Osteoblast (primary cell): Measurements from ENCODE around the gene PTPRE. TPM values are rescaled to one million over a fixed set of nuclear protein-coding genes. Genes with fewer than 3 reads are reported as not detected.

Source experiments
- DNase-seq: peaks from one replicate; pipeline ENCODE4 v3.0.0; 2011; ENCODE audit warnings: low spot score, mixed read lengths; ENCODE audit not compliant: insufficient read length; ENCODE audit errors: missing footprints
- H2AFZ ChIP-seq: 2 replicates; pipeline ENCODE4 v1.6.0; 2011; ENCODE audit warnings: mild to moderate bottlenecking, low read length
- H3K27ac ChIP-seq: 2 replicates; pipeline ENCODE4 v1.5.1; 2011; ENCODE audit warnings: mild to moderate bottlenecking, low read depth, low read length, moderate library complexity
- H3K27me3 ChIP-seq: 2 replicates; pipeline ENCODE4 v1.6.0; 2012; ENCODE audit warnings: mild to moderate bottlenecking, control low read depth, inconsistent platforms, low read length, moderate library complexity; ENCODE audit not compliant: insufficient read depth
- H3K36me3 ChIP-seq: 2 replicates; pipeline ENCODE4 v1.5.1; 2011; ENCODE audit warnings: mild to moderate bottlenecking, low read length, control low read depth, moderate library complexity; ENCODE audit not compliant: insufficient read depth
- H3K4me1 ChIP-seq: 2 replicates; pipeline ENCODE4 v1.5.1; 2011; ENCODE audit warnings: mild to moderate bottlenecking, low read length, control low read depth, moderate library complexity; ENCODE audit not compliant: insufficient read depth
- H3K4me2 ChIP-seq: 2 replicates; pipeline ENCODE4 v1.6.0; 2011; ENCODE audit warnings: mild to moderate bottlenecking, low read length; ENCODE audit not compliant: insufficient read depth
- H3K4me3 ChIP-seq: fragments of 200-600 bp; sonication (generic); 3 replicates; pipeline ENCODE4 v1.5.1; 2012; ENCODE audit warnings: mild to moderate bottlenecking, low read length, inconsistent platforms; ENCODE audit not compliant: insufficient read depth
- H3K79me2 ChIP-seq: 2 replicates; pipeline ENCODE4 v1.6.0; 2012; ENCODE audit warnings: mild to moderate bottlenecking, low read length, control low read depth, inconsistent platforms; ENCODE audit not compliant: insufficient read depth
- H3K9me3 ChIP-seq: 2 replicates; pipeline ENCODE4 v1.5.1; 2011; ENCODE audit warnings: low read depth, low read length, control low read depth
- H4K20me1 ChIP-seq: 2 replicates; pipeline ENCODE4 v1.6.0; 2012; ENCODE audit warnings: mild to moderate bottlenecking, low read length, control low read depth; ENCODE audit not compliant: insufficient read depth
- total RNA-seq: library from RNA; depleted of rRNA; stranded (reverse); fragments of >200 nt; gene quantifications from 2 replicates; pipeline ENCODE4 v1.2.3, GENCODE V29; 2012
- TF ChIP-seq, protein P1 (sequence below): IDR thresholded peaks from 2 replicates; pipeline ENCODE4 v1.5.1; 2011; ENCODE audit warnings: mild to moderate bottlenecking, low read depth, low read length, moderate library complexity; ENCODE audit errors: extremely low read depth

Gene PTPRE
- total RNA-seq, 1 donor = 9.0 TPM

DNA sequence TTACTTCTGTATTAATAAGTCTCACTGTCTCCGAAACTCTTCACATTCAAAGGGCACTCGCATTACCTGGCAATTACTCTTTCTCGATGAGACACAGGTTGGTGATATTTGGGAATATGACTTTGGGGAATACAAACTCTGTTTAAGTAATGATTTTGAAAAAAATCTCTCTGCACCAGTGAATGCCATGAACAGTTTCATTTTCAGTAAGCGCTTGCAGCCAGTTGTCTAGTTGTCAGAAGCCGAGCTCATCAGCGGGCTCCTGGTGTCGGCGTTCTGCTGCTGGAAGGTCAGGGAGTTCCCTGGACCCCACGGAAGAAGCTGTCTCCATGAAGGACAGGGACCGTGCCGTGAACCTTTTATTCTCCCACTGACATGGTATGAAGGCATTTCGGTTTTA lies 57.7 kb downstream of the PTPRE start:
- Histone ChIP-seq H3K4me3 (no peak overlapping the region), H3K36me3 (no peaks in the 10 kb centered on the region), H3K4me1 (no peaks in the 10 kb centered on the region), H3K4me2 (no peak overlapping the region), H3K27me3 (no peaks in the 10 kb centered on the region), H4K20me1 (no peaks in the 10 kb centered on the region), H2AFZ (no peak overlapping the region), H3K27ac (no peak overlapping the region), H3K9me3 (no peaks in the 10 kb centered on the region), H3K79me2 (no peaks in the 10 kb centered on the region)
- no peak for DNase-seq
- TF ChIP-seq, protein P1, sequence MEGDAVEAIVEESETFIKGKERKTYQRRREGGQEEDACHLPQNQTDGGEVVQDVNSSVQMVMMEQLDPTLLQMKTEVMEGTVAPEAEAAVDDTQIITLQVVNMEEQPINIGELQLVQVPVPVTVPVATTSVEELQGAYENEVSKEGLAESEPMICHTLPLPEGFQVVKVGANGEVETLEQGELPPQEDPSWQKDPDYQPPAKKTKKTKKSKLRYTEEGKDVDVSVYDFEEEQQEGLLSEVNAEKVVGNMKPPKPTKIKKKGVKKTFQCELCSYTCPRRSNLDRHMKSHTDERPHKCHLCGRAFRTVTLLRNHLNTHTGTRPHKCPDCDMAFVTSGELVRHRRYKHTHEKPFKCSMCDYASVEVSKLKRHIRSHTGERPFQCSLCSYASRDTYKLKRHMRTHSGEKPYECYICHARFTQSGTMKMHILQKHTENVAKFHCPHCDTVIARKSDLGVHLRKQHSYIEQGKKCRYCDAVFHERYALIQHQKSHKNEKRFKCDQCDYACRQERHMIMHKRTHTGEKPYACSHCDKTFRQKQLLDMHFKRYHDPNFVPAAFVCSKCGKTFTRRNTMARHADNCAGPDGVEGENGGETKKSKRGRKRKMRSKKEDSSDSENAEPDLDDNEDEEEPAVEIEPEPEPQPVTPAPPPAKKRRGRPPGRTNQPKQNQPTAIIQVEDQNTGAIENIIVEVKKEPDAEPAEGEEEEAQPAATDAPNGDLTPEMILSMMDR = no peak

DNA sequence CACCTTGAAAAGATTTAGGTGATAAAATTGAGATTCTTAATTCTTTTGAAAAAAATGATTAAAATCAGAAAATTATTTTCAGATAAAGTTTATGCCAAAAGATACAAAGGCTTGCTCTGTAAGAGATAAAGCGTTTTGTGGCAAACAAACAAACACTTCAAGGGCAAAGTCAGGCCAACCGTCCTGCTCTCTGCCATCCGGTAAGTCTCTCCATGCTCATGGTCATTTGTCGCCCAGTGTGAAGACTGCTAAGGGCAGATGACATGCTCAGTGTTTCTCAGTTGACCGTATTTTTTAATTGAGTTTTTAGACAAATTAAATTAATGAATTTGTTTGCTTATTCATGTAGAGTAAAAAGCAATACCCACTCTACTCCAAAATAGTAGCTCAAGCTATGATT lies 60.0 kb downstream of the PTPRE start:
- no peak overlapping the region for H2AFZ ChIP-seq
- DNase-seq = no peak
- H3K27me3 ChIP-seq = no peaks in the 10 kb centered on the region
- H3K4me1 ChIP-seq = no peaks in the 10 kb centered on the region
- no peaks in the 10 kb centered on the region for H3K9me3 ChIP-seq
- H3K27ac ChIP-seq = no peak overlapping the region
- H3K79me2 ChIP-seq = no peaks in the 10 kb centered on the region
- no peaks in the 10 kb centered on the region for H4K20me1 ChIP-seq
- H3K36me3 ChIP-seq = no peaks in the 10 kb centered on the region
- TF ChIP-seq, protein P1 = no peak
- no peak overlapping the region for H3K4me2 ChIP-seq
- no peak overlapping the region for H3K4me3 ChIP-seq

DNA sequence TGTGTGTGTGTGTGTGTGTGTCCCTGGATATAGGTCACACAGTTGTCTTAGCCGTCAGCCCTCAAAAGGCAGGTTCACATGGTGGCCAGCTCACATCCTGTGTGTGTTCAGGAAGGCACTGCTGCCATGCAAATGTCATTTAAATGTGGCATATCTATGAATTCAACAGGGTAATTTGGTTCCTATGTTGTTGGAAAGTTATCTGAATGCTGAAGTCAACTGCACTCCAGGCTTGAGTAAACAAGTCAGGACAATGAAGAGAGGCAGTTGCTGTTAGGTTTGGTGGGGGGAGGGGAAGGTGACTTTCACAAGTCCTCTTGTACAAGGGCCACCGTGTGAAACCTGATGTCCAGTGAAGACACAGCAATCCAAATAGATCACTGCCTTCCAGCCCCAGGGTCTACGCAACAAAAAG lies 61.1 kb downstream of the PTPRE start:
- Histone ChIP-seq H3K27ac (no peak overlapping the region), H3K4me2 (no peak overlapping the region), H3K9me3 (no peaks in the 10 kb centered on the region), H3K4me1 (no peaks in the 10 kb centered on the region), H3K27me3 (no peaks in the 10 kb centered on the region), H3K4me3 (no peak overlapping the region), H3K36me3 (no peaks in the 10 kb centered on the region), H4K20me1 (no peaks in the 10 kb centered on the region), H2AFZ (no peak overlapping the region), H3K79me2 (no peaks in the 10 kb centered on the region)
- TF ChIP-seq, protein P1 = no peak
- DNase-seq = no peak

DNA sequence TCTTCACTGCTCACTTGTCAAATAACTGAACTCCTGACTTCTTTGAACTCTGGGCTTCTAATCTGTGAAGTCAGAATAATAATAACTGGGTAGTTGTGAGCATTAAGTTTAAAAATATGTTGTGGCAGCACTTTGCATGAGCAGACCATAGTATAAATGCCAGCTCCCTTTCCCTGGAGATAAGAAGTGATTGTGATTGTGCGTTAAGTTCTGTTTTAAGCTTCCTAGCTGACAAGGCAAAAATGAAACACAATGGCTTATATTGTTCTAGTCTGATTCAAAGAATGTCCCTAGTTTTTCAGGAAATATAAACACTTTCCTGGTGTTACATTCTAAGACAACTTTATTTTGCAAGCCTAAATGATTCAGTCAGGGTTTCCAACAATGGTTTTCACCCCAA lies 61.8 kb downstream of the PTPRE start:
- Histone ChIP-seq H3K27ac (no peak overlapping the region), H3K4me2 (no peak overlapping the region), H4K20me1 (no peaks in the 10 kb centered on the region), H3K4me3 (no peak overlapping the region), H3K4me1 (no peaks in the 10 kb centered on the region), H3K9me3 (no peaks in the 10 kb centered on the region), H3K79me2 (no peaks in the 10 kb centered on the region), H3K27me3 (no peaks in the 10 kb centered on the region), H3K36me3 (no peaks in the 10 kb centered on the region), H2AFZ (no peak overlapping the region)
- DNase-seq = no peak
- TF ChIP-seq, protein P1 = no peak
